Cardiac muscle cell (in vitro differentiated cells and primary cell): Measurements from ENCODE around the gene GTF2H3. TPM values are rescaled to one million over a fixed set of nuclear protein-coding genes. Genes with fewer than 3 reads are reported as not detected.

Experiments used
- DNase-seq, 2 donors: peaks; one replicate each; pipeline versions ENCODE4 v3.0.0 to v3.0.0-alpha.2; 2010 to 2017; ENCODE audit warnings: low read depth in 1 of 2, low spot score in 1 of 2
- H3K27ac ChIP-seq: fragments of 200-600 bp; sonication (generic); 2 replicates; pipeline ENCODE4 v1.5.1; 2016
- H3K27me3 ChIP-seq: fragments of 200-600 bp; sonication (generic); 2 replicates; pipeline ENCODE4 v1.6.0; 2016; ENCODE audit warnings: control low read depth
- H3K36me3 ChIP-seq: fragments of 200-600 bp; sonication (generic); 2 replicates; pipeline ENCODE4 v1.5.1; 2016; ENCODE audit warnings: control low read depth
- H3K4me1 ChIP-seq: fragments of 200-600 bp; sonication (generic); 2 replicates; pipeline ENCODE4 v1.8.1; 2017; ENCODE audit warnings: low read depth, mild to moderate bottlenecking, mixed run types
- H3K4me3 ChIP-seq: fragments of 200-600 bp; sonication (generic); 2 replicates; pipeline ENCODE4 v1.5.1; 2016; ENCODE audit warnings: mild to moderate bottlenecking
- H3K9me3 ChIP-seq: fragments of 200-600 bp; sonication (generic); 2 replicates; pipeline ENCODE4 v1.5.1; 2017; ENCODE audit warnings: low read depth, mild to moderate bottlenecking, control low read depth
- CTCF ChIP-seq: IDR thresholded peaks from 2 replicates; pipeline ENCODE4 v1.5.1; 2012; ENCODE audit warnings: low read depth, mild to moderate bottlenecking, low read length
- polyA plus RNA-seq: library from polyadenylated mRNA; unstranded; fragments of >200 nt; fragmentation: Nextera tagmentation; extraction: Ambion mirVana; gene quantifications from 2 replicates; pipeline ENCODE4 v1.2.1, GENCODE V29; 2016
- total RNA-seq: library from RNA; depleted of rRNA; stranded (reverse); fragments of >200 nt; gene quantifications from 2 replicates; pipeline ENCODE4 v1.2.3, GENCODE V29; 2016

The GTF2H3 gene
- total and polyA plus RNA-seq, 2 experiments from 2014 or later, result 14.7 to 16.2 TPM

GRCh38 chr12:123621619-123622530 is 11.8 kb upstream of the GTF2H3 start:
- H3K36me3 ChIP-seq, result peaks cover 65% of the 10 kb centered on the region
- no peak for TF ChIP-seq CTCF

GRCh38 chr12:123634142-123634561 is 523 bp downstream of the GTF2H3 start:
- peaks cover 19% of the 10 kb centered on the region for H3K36me3 ChIP-seq
- H3K4me3 ChIP-seq, result peak overlapping the region; percentile 79
- no peak for TF ChIP-seq CTCF
- no peak for DNase-seq
- H3K9me3 ChIP-seq, result no peaks in the 10 kb centered on the region
- peaks cover 5% of the 10 kb centered on the region for H3K4me1 ChIP-seq
- peak overlapping the region; percentile 88 for H3K27ac ChIP-seq
- H3K27me3 ChIP-seq, result no peaks in the 10 kb centered on the region

More at GRCh38 chr12:123621619-123622530, 11.8 kb upstream of the GTF2H3 start:
- no peak overlapping the region for H3K4me3 ChIP-seq
- DNase-seq, result no peak
- no peaks in the 10 kb centered on the region for H3K27me3 ChIP-seq
- no peaks in the 10 kb centered on the region for H3K9me3 ChIP-seq
- no peak overlapping the region for H3K27ac ChIP-seq
- no peaks in the 10 kb centered on the region for H3K4me1 ChIP-seq

- peaks cover 14% of the 10 kb centered on the region for H3K36me3 ChIP-seq
- no peaks in the 10 kb centered on the region for H3K9me3 ChIP-seq
- no peaks in the 10 kb centered on the region for H3K27me3 ChIP-seq
- no peak for DNase-seq
- H3K4me3 ChIP-seq, result no peak overlapping the region
- no peak for TF ChIP-seq CTCF
- H3K4me1 ChIP-seq, result no peaks in the 10 kb centered on the region
- H3K27ac ChIP-seq, result no peak overlapping the region
Measured at GRCh38 chr12:123643911-123644310, 10.3 kb downstream of the GTF2H3 start.

GRCh38 chr12:123645380-123645779 is 11.8 kb downstream of the GTF2H3 start:
- Histone ChIP-seq H3K4me3 (no peak overlapping the region), H3K9me3 (no peaks in the 10 kb centered on the region), H3K27ac (no peak overlapping the region), H3K27me3 (no peaks in the 10 kb centered on the region), H3K4me1 (no peaks in the 10 kb centered on the region), H3K36me3 (peaks cover 16% of the 10 kb centered on the region)
- no peak for TF ChIP-seq CTCF
- no peak for DNase-seq

GRCh38 chr12:123645878-123646277 is 12.2 kb downstream of the GTF2H3 start:
- no peak overlapping the region for H3K4me3 ChIP-seq
- no peaks in the 10 kb centered on the region for H3K27me3 ChIP-seq
- DNase-seq, result no peak
- H3K4me1 ChIP-seq, result no peaks in the 10 kb centered on the region
- H3K27ac ChIP-seq, result no peak overlapping the region
- no peaks in the 10 kb centered on the region for H3K9me3 ChIP-seq
- no peak for TF ChIP-seq CTCF
- peaks cover 20% of the 10 kb centered on the region for H3K36me3 ChIP-seq
